HCT116 (cell line): ENCODE measurements around the gene ZNF8. TPM values are rescaled to one million over a fixed set of nuclear protein-coding genes. Genes with fewer than 3 reads are reported as not detected.

Source experiments
- ATAC-seq: fragments of 200-7000 bp; cut with Tn5 transposase; 2 replicates; pipeline ENCODE4 v1.9.1; 2020; ENCODE audit warnings: mild to moderate bottlenecking, moderate library complexity
- BruUV-seq: library from RNA; stranded (reverse); fragments of 400-500 nt; replicated peaks from 2 replicates; lab custom pipeline; 2021; lab: Mats Ljungman, UMichigan
- CTCF ChIA-PET: fragments of 300-600 bp; sonication (Branson Sonifier 250); formaldehyde crosslinking; loops from one replicate; lab custom pipeline; 2021; ENCODE audit warnings: antibody characterized with exemption; lab: Charles Lee
- POLR2A ChIA-PET: fragments of 300-600, 350-600 bp; sonication (Branson Sonifier 250); formaldehyde crosslinking; loops from one replicate; lab custom pipeline; 2021; ENCODE audit warnings: antibody characterized with exemption; lab: Charles Lee
- RAD21 ChIA-PET, 2 experiments: fragments of 300-600 bp; sonication (Branson Sonifier 250); formaldehyde crosslinking; loops; one replicate each; lab custom pipeline; 2023; ENCODE audit warnings: low total read pairs in 2 of 2; ENCODE audit not compliant: uncharacterized antibody in 2 of 2, unreplicated experiment in 2 of 2, low non-redundant PET in 1 of 2; lab: Charles Lee
- DNase-seq: peaks from one replicate; pipeline ENCODE4 v3.0.0-alpha.2; 2010; ENCODE audit warnings: low read depth, low spot score
- H2AFZ ChIP-seq: fragments of 200-600 bp; shearing (Covaris generic), sonication (generic); 2 replicates; pipeline ENCODE4 v1.6.1; 2017; ENCODE audit warnings: low read depth, mixed run types, mixed read lengths, antibody characterized with exemption, low read length; ENCODE audit not compliant: poor library complexity, severe bottlenecking
- H3K27ac ChIP-seq: 2 replicates; pipeline ENCODE4 v1.5.1; 2012; ENCODE audit warnings: low read depth, low read length
- H3K27me3 ChIP-seq: fragments of 200-600 bp; sonication (generic); 2 replicates; pipeline ENCODE4 v1.6.1; 2016; ENCODE audit warnings: mixed run types, low read length, mixed read lengths; ENCODE audit not compliant: insufficient read depth
- H3K36me3 ChIP-seq, 2 experiments: fragments of 200-500 bp in 1 of 2; fragments of 200-600 bp in 1 of 2; sonication (Bioruptor generic) in 1 of 2; sonication (generic) in 1 of 2; 2 replicates each; pipeline versions ENCODE4 v1.5.1 to v1.6.1; 2014 to 2016; ENCODE audit warnings: low read length in 2 of 2, inconsistent platforms in 1 of 2, mixed read lengths in 1 of 2, mixed run types in 1 of 2; ENCODE audit not compliant: insufficient read depth in 2 of 2, control insufficient read depth in 1 of 2
- H3K4me1 ChIP-seq, 2 experiments: fragments of 200-600 bp in 1 of 2; sonication (generic) in 1 of 2; 2 replicates each; pipeline versions ENCODE4 v1.5.1 to v1.6.1; 2012 to 2017; ENCODE audit warnings: low read length in 2 of 2, inconsistent platforms in 1 of 2, mild to moderate bottlenecking in 1 of 2, mixed read lengths in 1 of 2, mixed run types in 1 of 2, moderate library complexity in 1 of 2; ENCODE audit not compliant: insufficient read depth in 2 of 2, control insufficient read depth in 1 of 2
- H3K4me2 ChIP-seq: fragments of 200-600 bp; sonication (generic); 2 replicates; pipeline ENCODE4 v1.6.1; 2017; ENCODE audit warnings: mixed run types, low read length, mixed read lengths
- H3K4me3 ChIP-seq, 2 experiments: fragments of 200-600 bp in 1 of 2; sonication (generic) in 1 of 2; replicated peaks in 1 of 2; 2 replicates each; pipeline ENCODE4 v1.5.1; 2011 to 2016; ENCODE audit warnings: low read length in 2 of 2, control low read depth in 1 of 2, low read depth in 1 of 2, mild to moderate bottlenecking in 1 of 2, mixed read lengths in 1 of 2, mixed run types in 1 of 2
- H3K79me2 ChIP-seq: fragments of 200-600 bp; sonication (generic); 2 replicates; pipeline ENCODE4 v1.6.1; 2017; ENCODE audit warnings: mild to moderate bottlenecking, mixed run types, low read length, moderate library complexity, mixed read lengths; ENCODE audit not compliant: insufficient read depth
- H3K9ac ChIP-seq: fragments of 200-600 bp; sonication (generic); 2 replicates; pipeline ENCODE4 v1.6.1; 2016; ENCODE audit warnings: low read length, mixed read lengths
- H3K9me2 ChIP-seq: fragments of 200-600 bp; sonication (generic), shearing (Covaris generic); 2 replicates; pipeline ENCODE4 v1.6.1; 2017; ENCODE audit warnings: mixed run types, mild to moderate bottlenecking, moderate library complexity; ENCODE audit not compliant: insufficient read depth
- H3K9me3 ChIP-seq, 2 experiments: fragments of 200-500 bp in 1 of 2; fragments of 200-600 bp in 1 of 2; sonication (Bioruptor generic) in 1 of 2; sonication (generic) in 1 of 2; 2 replicates each; pipeline ENCODE4 v1.6.1; 2014 to 2017; ENCODE audit warnings: low read length in 2 of 2, mixed read lengths in 2 of 2, inconsistent platforms in 1 of 2, low read depth in 1 of 2, mild to moderate bottlenecking in 1 of 2, mixed run types in 1 of 2, moderate library complexity in 1 of 2; ENCODE audit not compliant: control insufficient read depth in 1 of 2, insufficient read depth in 1 of 2
- H4K20me1 ChIP-seq: fragments of 200-600 bp; sonication (generic), shearing (Covaris generic); 2 replicates; pipeline ENCODE4 v1.6.1; 2017; ENCODE audit warnings: mixed run types, mild to moderate bottlenecking, moderate library complexity; ENCODE audit not compliant: insufficient read depth
- JUND ChIP-seq: IDR thresholded peaks from 2 replicates; pipeline ENCODE4 v1.6.1; 2012
- POLR2AphosphoS5 ChIP-seq: IDR thresholded peaks from 2 replicates; pipeline ENCODE4 v1.6.1; 2011; ENCODE audit warnings: mild to moderate bottlenecking, low read depth, low read length, moderate library complexity
- TCF7L2 ChIP-seq: IDR thresholded peaks from 2 replicates; pipeline ENCODE4 v1.7.0; 2011; ENCODE audit warnings: borderline replicate concordance, inconsistent platforms; ENCODE audit not compliant: insufficient read depth, insufficient read length; ENCODE audit errors: extremely low read depth
- intact Hi-C: fragments of 100-400 bp; cut with micrococcal nuclease; formaldehyde crosslinking; loops from 2 replicates; pipeline ENCODE4 v1.10.0; 2022
- total RNA-seq: library from RNA; stranded (reverse); gene quantifications from one replicate; pipeline ENCODE4 v1.2.1, GENCODE V29; 2021; ENCODE audit not compliant: unreplicated experiment
- TF ChIP-seq, protein P1 (sequence below): IDR thresholded peaks from 2 replicates; pipeline ENCODE4 v1.6.1; 2012; ENCODE audit warnings: low read depth

The ZNF8 gene
- total RNA-seq, 1 experiment from 2014 or later = 6.4 TPM

DNA sequence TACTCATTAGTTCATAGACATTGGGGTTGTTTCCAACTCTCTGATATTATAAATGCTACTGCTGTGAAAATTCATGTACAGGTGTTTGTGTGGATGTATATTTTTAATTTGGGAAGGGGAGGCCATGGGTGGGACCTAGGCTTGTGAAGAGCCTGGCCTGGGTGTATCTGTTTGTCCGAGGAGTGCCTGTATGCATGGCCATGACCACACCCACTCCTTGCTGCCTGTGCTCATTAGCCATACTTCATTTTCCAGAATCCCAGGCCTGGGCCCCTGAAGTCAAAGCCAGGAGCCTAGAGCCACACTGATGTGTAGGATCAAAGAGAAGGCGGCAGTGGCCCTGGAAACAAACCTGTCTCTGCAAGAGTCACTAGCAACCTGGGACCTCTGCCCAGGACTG lies 36.8 kb downstream of the ZNF8 start (continued):
- no peak for TF ChIP-seq JUND
- TF ChIP-seq TCF7L2 = no peak

DNA sequence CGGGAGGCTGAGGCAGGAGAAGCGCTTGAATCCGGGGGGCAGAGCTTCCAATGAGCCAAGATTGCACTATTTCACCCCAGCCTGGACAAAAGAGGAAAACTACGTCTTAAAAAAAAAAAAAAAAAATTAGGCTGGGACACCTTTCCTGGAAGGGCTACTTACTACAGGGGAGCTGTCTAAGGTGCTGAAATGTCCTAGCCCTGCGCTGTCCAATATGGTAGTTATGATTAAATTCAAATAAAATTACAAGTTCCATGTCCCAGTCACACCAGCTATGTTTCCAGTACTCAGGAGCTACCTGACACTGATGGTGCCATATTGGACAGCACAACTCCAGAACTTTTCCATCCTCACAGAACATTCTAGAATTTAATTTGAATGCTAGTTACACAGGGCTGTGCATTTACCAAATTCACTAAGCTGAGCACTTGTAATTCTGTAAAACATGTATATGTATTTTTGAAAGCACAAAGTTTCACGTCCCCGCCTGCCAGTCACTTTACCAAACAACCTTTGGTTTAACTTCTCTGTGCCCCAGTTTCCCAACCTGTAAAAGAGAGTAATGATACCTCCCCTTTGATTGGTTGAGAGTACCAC lies 38.8 kb downstream of the ZNF8 start:
- ATAC-seq (0 out of 2 replicates have a peak, but pooled peaks have one; percentile 46), DNase-seq (no peak)
- H3K9ac ChIP-seq = no peak overlapping the region
- H3K36me3 ChIP-seq = peaks cover 16 to 22% of the 10 kb centered on the region in 2 experiments
- no peaks in the 10 kb centered on the region for H3K9me2 ChIP-seq
- no peak overlapping the region for H3K4me3 ChIP-seq
- H3K4me2 ChIP-seq = no peak overlapping the region
- POLR2A ChIA-PET = no interaction called here
- no peak for TF ChIP-seq POLR2AphosphoS5
- TF ChIP-seq, protein P1, sequence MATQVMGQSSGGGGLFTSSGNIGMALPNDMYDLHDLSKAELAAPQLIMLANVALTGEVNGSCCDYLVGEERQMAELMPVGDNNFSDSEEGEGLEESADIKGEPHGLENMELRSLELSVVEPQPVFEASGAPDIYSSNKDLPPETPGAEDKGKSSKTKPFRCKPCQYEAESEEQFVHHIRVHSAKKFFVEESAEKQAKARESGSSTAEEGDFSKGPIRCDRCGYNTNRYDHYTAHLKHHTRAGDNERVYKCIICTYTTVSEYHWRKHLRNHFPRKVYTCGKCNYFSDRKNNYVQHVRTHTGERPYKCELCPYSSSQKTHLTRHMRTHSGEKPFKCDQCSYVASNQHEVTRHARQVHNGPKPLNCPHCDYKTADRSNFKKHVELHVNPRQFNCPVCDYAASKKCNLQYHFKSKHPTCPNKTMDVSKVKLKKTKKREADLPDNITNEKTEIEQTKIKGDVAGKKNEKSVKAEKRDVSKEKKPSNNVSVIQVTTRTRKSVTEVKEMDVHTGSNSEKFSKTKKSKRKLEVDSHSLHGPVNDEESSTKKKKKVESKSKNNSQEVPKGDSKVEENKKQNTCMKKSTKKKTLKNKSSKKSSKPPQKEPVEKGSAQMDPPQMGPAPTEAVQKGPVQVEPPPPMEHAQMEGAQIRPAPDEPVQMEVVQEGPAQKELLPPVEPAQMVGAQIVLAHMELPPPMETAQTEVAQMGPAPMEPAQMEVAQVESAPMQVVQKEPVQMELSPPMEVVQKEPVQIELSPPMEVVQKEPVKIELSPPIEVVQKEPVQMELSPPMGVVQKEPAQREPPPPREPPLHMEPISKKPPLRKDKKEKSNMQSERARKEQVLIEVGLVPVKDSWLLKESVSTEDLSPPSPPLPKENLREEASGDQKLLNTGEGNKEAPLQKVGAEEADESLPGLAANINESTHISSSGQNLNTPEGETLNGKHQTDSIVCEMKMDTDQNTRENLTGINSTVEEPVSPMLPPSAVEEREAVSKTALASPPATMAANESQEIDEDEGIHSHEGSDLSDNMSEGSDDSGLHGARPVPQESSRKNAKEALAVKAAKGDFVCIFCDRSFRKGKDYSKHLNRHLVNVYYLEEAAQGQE = peak; percentile 83
- no peak overlapping the region for H2AFZ ChIP-seq
- CTCF ChIA-PET = no interaction called here
- no peak overlapping the region for H3K27ac ChIP-seq
- RAD21 ChIA-PET = no interaction called here
- no peaks in the 10 kb centered on the region for H3K27me3 ChIP-seq
- intact Hi-C loops = no loop called here
- no peaks in the 10 kb centered on the region for H3K79me2 ChIP-seq
- no TSS peak for BruUV-seq
- H4K20me1 ChIP-seq = no peaks in the 10 kb centered on the region; the same call in 1 of the 2 replicates
- H3K9me3 ChIP-seq = peaks cover 0 to 4% of the 10 kb centered on the region in 2 experiments; a peak in 1 of 4 replicates
- H3K4me1 ChIP-seq = no peaks in the 10 kb centered on the region
